ENCODE data around the gene TRA2A. TPM values are rescaled to one million over a fixed set of nuclear protein-coding genes. Genes with fewer than 3 reads are reported as not detected.
A peak's percentile ranks its signal among the peaks of the same experiment; 100 is the strongest.

TRA2A gene
- polyA plus RNA-seq, 2 of the 4 experiments (the other 2 are of a cell fraction) = 90.8 to 111 TPM

- Histone ChIP-seq H3K4me1 (peaks cover 34% of the 10 kb centered on the region), H3K27ac (peak overlapping the region in 1 of 2 experiments; percentile 94; a peak in 3 of 6 replicates), H3K9me3 (no peaks in the 10 kb centered on the region), H3K4me2 (peak overlapping the region; percentile 89), H3K4me3 (peak overlapping the region; percentile 80)
- POLR2A ChIA-PET = interaction anchor here (1.1 to 1.3 kb wide), 2 partner anchors 11 to 17 kb away, joined by 3 read pairs; no protein-coding TSS in a partner anchor
- FAIRE-seq (no peak), ATAC-seq (no peak), DNase-seq (ENCODE audit: low read depth in 1 of 2, low spot score in 1 of 2) (no peak)
- CTCF ChIA-PET = interaction anchor here (0.6 kb wide), 1 partner anchor 202 kb away, joined by 3 read pairs; no protein-coding TSS in a partner anchor
- no peak for TF ChIP-seq CHD4 (IDR thresholded peaks at IDR 0.05; ENCODE audit: borderline replicate concordance)
Observed at GRCh38 chr7:23475576-23475839, 56.3 kb downstream of the TRA2A start.

GRCh38 chr7:23474829-23475575 lies 56.8 kb downstream of the TRA2A start:
- ChIA-PET POLR2A (interaction anchor here (1.1 to 1.4 kb wide), 3 partner anchors 11 to 202 kb away, joined by 3 read pairs; no protein-coding TSS in a partner anchor), CTCF (interaction anchor here (0.6 to 2.0 kb wide), 3 partner anchors 45 to 202 kb away, joined by 3 to 6 read pairs (median 3); no protein-coding TSS in a partner anchor)
- H3K27ac ChIP-seq = peak overlapping the region; percentile 94 to 97

GRCh38 chr7:23474094-23474828 lies 57.5 kb downstream of the TRA2A start:
- Histone ChIP-seq H3K9me3 (no peaks in the 10 kb centered on the region), H3K4me2 (peak overlapping the region; percentile 89), H3K4me3 (peak overlapping the region; percentile 80), H3K4me1 (peaks cover 34% of the 10 kb centered on the region), H3K27ac (peak overlapping the region; percentile 97)
- DNase-seq (ENCODE audit: low read depth in 1 of 2, low spot score in 1 of 2) (peak; percentile 93 to 98), FAIRE-seq (no peak), ATAC-seq (peak; percentile 67 to 75)
- ChIA-PET CTCF (interaction anchor here (1.0 to 2.0 kb wide), 3 partner anchors 44 to 201 kb away, joined by 3 to 6 read pairs (median 6); no protein-coding TSS in a partner anchor), POLR2A (interaction anchor here (1.1 to 1.4 kb wide), 3 partner anchors 10 to 201 kb away, joined by 3 read pairs; no protein-coding TSS in a partner anchor)
- 1% methylated on average over 51 of the region's 66 CpGs for WGBS (ENCODE audit: missing lambda C conversion rate)
- TF ChIP-seq HES2 (IDR thresholded peaks at IDR 0.05) = no peak
- no peak for TF ChIP-seq ZFP36 (IDR thresholded peaks at IDR 0.05; ENCODE audit: borderline replicate concordance, partially characterized antibody)
- TF ChIP-seq ELK1 (IDR thresholded peaks at IDR 0.05; ENCODE audit: low read depth, low read length) = no peak
- TF ChIP-seq TFCP2L1 (CRISPR knock-in tag; IDR thresholded peaks at IDR 0.05) = no peak; the same call in 1 of the 2 replicates
- peak in 1 of 2 experiments; percentile 12; a peak in 1 of 5 replicates for TF ChIP-seq EP300 (IDR thresholded peaks at IDR 0.05)
- TF ChIP-seq HOXA7 (CRISPR knock-in tag; IDR thresholded peaks at IDR 0.05) = no peak
- TF ChIP-seq BCL3 (IDR thresholded peaks at IDR 0.05) = peak; percentile 84; the same call in 2 of the 3 replicates
- no peak for TF ChIP-seq HMGXB4 (CRISPR knock-in tag; IDR thresholded peaks at IDR 0.05; ENCODE audit: borderline replicate concordance)
- peak; percentile 70 for TF ChIP-seq PBX3 (IDR thresholded peaks at IDR 0.05)
- TF ChIP-seq E2F6 (IDR thresholded peaks at IDR 0.05; ENCODE audit: borderline replicate concordance, low read depth) = peak; percentile 73; the same call in 1 of the 2 replicates
- peak; percentile 67; the same call in 1 of the 2 replicates for TF ChIP-seq GATA3 (IDR thresholded peaks at IDR 0.05; ENCODE audit: borderline replicate concordance)
- peak; percentile 69 for TF ChIP-seq POLR2A (IDR thresholded peaks at IDR 0.05; ENCODE audit: low read length)
- peak; percentile 67 to 96; a peak in 4 of 5 replicates for TF ChIP-seq JUN (IDR thresholded peaks at IDR 0.05)
- no peak for TF ChIP-seq NFE2L2 (conservative IDR thresholded peaks at IDR 0.05; ENCODE audit: low read length)
- TF ChIP-seq ATOH8 (CRISPR knock-in tag; IDR thresholded peaks at IDR 0.05; ENCODE audit: low read depth) = peak; percentile 62; the same call in 1 of the 2 replicates
- TF ChIP-seq CEBPB (IDR thresholded peaks at IDR 0.05) = peak; percentile 75 to 92
- no peak for TF ChIP-seq HEYL (CRISPR knock-in tag; IDR thresholded peaks at IDR 0.05)

More at GRCh38 chr7:23474829-23475575, 56.8 kb downstream of the TRA2A start:
- Histone ChIP-seq H3K9me3 (no peaks in the 10 kb centered on the region), H3K4me3 (peak overlapping the region; percentile 80), H3K4me2 (peak overlapping the region; percentile 89), H3K4me1 (peaks cover 34% of the 10 kb centered on the region)
- 1% methylated on average over 15 of the region's 15 CpGs for WGBS (ENCODE audit: missing lambda C conversion rate)
- no peak for DNase-seq (ENCODE audit: low read depth in 1 of 2, low spot score in 1 of 2)
- TF ChIP-seq RNF2 (IDR thresholded peaks at IDR 0.05; ENCODE audit: borderline replicate concordance, low read depth) (0 out of 2 replicates have a peak, but pooled peaks have one; percentile 42), BCL3 (IDR thresholded peaks at IDR 0.05) (no peak)
- FAIRE-seq = peak; percentile 65
- ATAC-seq = no peak
